ENCODE measurements around the gene KCTD14. TPM values are rescaled to one million over a fixed set of nuclear protein-coding genes. Genes with fewer than 3 reads are reported as not detected.

KCTD14 gene
- total and polyA plus RNA-seq, 2 experiments from 2014 or later: 6.0 to 8.1 TPM

DNA sequence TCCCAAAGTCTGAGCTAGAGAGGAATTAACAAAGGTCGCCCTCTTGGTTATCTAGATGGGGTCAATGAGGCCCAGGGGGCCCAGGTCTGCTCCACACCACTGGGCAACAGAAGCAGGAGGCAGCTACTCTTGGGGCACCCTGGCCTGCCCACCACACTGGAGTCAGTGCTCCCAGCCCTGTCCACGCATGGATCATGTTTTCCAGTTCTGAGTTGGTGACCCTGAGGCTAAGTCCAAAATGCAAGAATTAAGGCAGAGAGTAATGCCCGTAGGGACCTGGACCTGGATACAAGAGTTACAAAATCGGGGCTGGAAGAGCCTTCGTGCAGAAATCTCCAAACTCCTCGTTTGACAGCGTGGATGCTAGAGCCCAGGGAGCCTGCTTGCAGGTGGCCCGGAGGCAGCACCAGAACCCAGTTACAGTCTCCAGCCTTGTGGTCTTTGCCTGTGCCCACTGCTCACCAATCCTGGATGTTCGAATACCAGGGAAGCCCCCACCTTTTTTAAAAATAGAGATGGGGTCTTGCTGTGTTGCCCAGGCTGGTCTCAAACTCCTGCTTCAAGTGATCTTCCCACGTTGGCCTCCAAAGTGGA lies 34.5 kb upstream of the KCTD14 start:
- Histone ChIP-seq H3K4me2 (no peak overlapping the region), H3K36me3 (replicated peaks; ENCODE audit: insufficient read depth, low read depth) (no peaks in the 10 kb centered on the region), H3K4me1 (ENCODE audit: insufficient read depth) (no peaks in the 10 kb centered on the region), H3K9me2 (replicated peaks; ENCODE audit: insufficient read depth) (no peaks in the 10 kb centered on the region), H3K4me3 (no peak overlapping the region), H4K20me1 (ENCODE audit: insufficient read depth, poor library complexity, severe bottlenecking) (no peaks in the 10 kb centered on the region), H3K27me3 (no peaks in the 10 kb centered on the region), H3K79me2 (no peaks in the 10 kb centered on the region), H2AFZ (no peak overlapping the region), H3K9me3 (ENCODE audit: low read depth) (no peaks in the 10 kb centered on the region), H3K27ac (no peak overlapping the region)
- TF ChIP-seq, protein P1, sequence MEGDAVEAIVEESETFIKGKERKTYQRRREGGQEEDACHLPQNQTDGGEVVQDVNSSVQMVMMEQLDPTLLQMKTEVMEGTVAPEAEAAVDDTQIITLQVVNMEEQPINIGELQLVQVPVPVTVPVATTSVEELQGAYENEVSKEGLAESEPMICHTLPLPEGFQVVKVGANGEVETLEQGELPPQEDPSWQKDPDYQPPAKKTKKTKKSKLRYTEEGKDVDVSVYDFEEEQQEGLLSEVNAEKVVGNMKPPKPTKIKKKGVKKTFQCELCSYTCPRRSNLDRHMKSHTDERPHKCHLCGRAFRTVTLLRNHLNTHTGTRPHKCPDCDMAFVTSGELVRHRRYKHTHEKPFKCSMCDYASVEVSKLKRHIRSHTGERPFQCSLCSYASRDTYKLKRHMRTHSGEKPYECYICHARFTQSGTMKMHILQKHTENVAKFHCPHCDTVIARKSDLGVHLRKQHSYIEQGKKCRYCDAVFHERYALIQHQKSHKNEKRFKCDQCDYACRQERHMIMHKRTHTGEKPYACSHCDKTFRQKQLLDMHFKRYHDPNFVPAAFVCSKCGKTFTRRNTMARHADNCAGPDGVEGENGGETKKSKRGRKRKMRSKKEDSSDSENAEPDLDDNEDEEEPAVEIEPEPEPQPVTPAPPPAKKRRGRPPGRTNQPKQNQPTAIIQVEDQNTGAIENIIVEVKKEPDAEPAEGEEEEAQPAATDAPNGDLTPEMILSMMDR (IDR thresholded peaks at IDR 0.05; ENCODE audit: poor library complexity): no peak
- TF ChIP-seq EZH2phosphoT487 (IDR thresholded peaks at IDR 0.05; ENCODE audit: low read depth, severe bottlenecking, unreplicated experiment) (no peak), EZH2 (IDR thresholded peaks at IDR 0.05; ENCODE audit: borderline replicate concordance) (no peak)
- WGBS (ENCODE audit: low lambda C conversion rate, missing lambda C conversion rate): 79% methylated on average over 10 of the region's 10 CpGs
- DNase-seq (ENCODE audit: low spot score): no peak

DNA sequence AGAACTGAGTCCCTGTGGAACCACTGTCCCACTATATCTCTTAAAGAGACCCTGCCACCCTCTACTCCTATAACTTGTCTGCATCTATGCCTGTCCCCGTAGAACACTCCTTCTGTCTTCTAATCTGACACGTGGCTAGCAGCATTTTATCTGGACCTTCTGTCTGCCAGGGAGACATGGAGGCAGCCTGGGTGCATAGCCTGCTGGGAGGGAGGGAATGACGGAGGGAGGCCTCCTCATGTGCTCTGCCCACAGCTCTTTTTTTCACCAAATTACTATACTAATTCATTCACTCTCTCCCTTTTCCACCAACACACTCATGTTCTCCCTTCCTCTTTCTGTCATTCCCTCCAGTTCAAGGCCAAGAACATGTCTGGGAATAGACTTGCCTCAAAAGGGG lies 33.0 kb upstream of the KCTD14 start:
- Histone ChIP-seq H3K4me3 (no peak overlapping the region), H2AFZ (no peak overlapping the region), H3K4me2 (no peak overlapping the region), H3K9me3 (ENCODE audit: low read depth) (no peaks in the 10 kb centered on the region), H3K36me3 (replicated peaks; ENCODE audit: insufficient read depth, low read depth) (no peaks in the 10 kb centered on the region), H3K9me2 (replicated peaks; ENCODE audit: insufficient read depth) (no peaks in the 10 kb centered on the region), H3K79me2 (no peaks in the 10 kb centered on the region), H3K27me3 (no peaks in the 10 kb centered on the region), H4K20me1 (ENCODE audit: insufficient read depth, poor library complexity, severe bottlenecking) (no peaks in the 10 kb centered on the region), H3K27ac (no peak overlapping the region), H3K4me1 (ENCODE audit: insufficient read depth) (peaks cover 10% of the 10 kb centered on the region)
- WGBS (ENCODE audit: low lambda C conversion rate, missing lambda C conversion rate): 80% methylated on average over 3 of the region's 3 CpGs
- TF ChIP-seq EZH2phosphoT487 (IDR thresholded peaks at IDR 0.05; ENCODE audit: low read depth, severe bottlenecking, unreplicated experiment) (no peak), EZH2 (IDR thresholded peaks at IDR 0.05; ENCODE audit: borderline replicate concordance) (no peak)
- TF ChIP-seq, protein P1 (IDR thresholded peaks at IDR 0.05; ENCODE audit: poor library complexity): no peak
- no peak for DNase-seq (ENCODE audit: low spot score)

DNA sequence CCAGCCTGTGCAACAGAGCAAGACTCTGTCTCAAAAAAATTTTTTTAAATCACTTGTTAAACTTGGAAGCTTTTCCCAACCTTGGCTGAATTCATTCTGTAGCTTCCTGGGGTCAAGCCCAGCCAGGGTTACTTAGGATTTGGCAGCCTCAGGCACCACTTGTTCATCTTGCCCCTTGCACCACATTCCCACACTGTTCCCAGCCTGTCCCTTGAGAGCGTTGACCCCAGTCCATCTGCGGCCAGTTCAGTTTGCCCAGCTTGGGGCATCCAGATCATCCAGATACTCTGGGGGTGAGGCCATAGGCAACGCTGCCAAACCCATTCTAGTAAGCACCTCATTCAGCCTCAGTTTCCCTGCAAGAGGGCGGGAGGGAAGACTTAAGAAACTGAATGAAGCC lies 31.9 kb upstream of the KCTD14 start:
- H3K4me1 ChIP-seq (ENCODE audit: insufficient read depth): peaks cover 17% of the 10 kb centered on the region
- DNase-seq (ENCODE audit: low spot score): no peak
- no peaks in the 10 kb centered on the region for H3K9me2 ChIP-seq (replicated peaks; ENCODE audit: insufficient read depth)
- 94% methylated on average over 4 of the region's 4 CpGs for WGBS (ENCODE audit: low lambda C conversion rate, missing lambda C conversion rate)
- no peak overlapping the region for H3K27ac ChIP-seq
- no peaks in the 10 kb centered on the region for H4K20me1 ChIP-seq (ENCODE audit: insufficient read depth, poor library complexity, severe bottlenecking)
- H3K4me2 ChIP-seq: no peak overlapping the region
- H3K27me3 ChIP-seq: no peaks in the 10 kb centered on the region
- H2AFZ ChIP-seq: no peak overlapping the region
- no peaks in the 10 kb centered on the region for H3K36me3 ChIP-seq (replicated peaks; ENCODE audit: insufficient read depth, low read depth)
- H3K4me3 ChIP-seq: no peak overlapping the region
- H3K79me2 ChIP-seq: no peaks in the 10 kb centered on the region
- TF ChIP-seq, protein P1 (IDR thresholded peaks at IDR 0.05; ENCODE audit: poor library complexity): no peak
- TF ChIP-seq EZH2phosphoT487 (IDR thresholded peaks at IDR 0.05; ENCODE audit: low read depth, severe bottlenecking, unreplicated experiment) (no peak), EZH2 (IDR thresholded peaks at IDR 0.05; ENCODE audit: borderline replicate concordance) (no peak)
- no peaks in the 10 kb centered on the region for H3K9me3 ChIP-seq (ENCODE audit: low read depth)
